ENCODE data around the gene OR10Z1.

Gene OR10Z1

GRCh38 chr1:158646465-158646864 is 41.4 kb downstream of the OR10Z1 start:
- Histone ChIP-seq H3K27me3 (no peaks in the 10 kb centered on the region), H3K9me3 (no peaks in the 10 kb centered on the region), H3K36me3 (no peaks in the 10 kb centered on the region), H3K4me3 (no peak overlapping the region), H3K4me1 (no peaks in the 10 kb centered on the region), H3K27ac (no peak overlapping the region)
- intact Hi-C loops (cut with DNase I; ENCODE audit: low total_unique reads): no loop called here
- no peak for TF ChIP-seq CTCF (IDR thresholded peaks at IDR 0.05)
- DNase-seq: no peak

- TF ChIP-seq CTCF (IDR thresholded peaks at IDR 0.05): no peak
- H3K4me1 ChIP-seq: no peaks in the 10 kb centered on the region
- DNase-seq: no peak
- no peaks in the 10 kb centered on the region for H3K36me3 ChIP-seq
- H3K27me3 ChIP-seq: no peaks in the 10 kb centered on the region
- H3K9me3 ChIP-seq: no peaks in the 10 kb centered on the region
- H3K4me3 ChIP-seq: no peak overlapping the region
- no peak overlapping the region for H3K27ac ChIP-seq
- intact Hi-C loops (cut with DNase I; ENCODE audit: low total_unique reads): no loop called here
Measured at GRCh38 chr1:158649052-158649451, 44.0 kb downstream of the OR10Z1 start.

- no peaks in the 10 kb centered on the region for H3K4me1 ChIP-seq
- DNase-seq: no peak
- H3K9me3 ChIP-seq: no peaks in the 10 kb centered on the region
- no peaks in the 10 kb centered on the region for H3K36me3 ChIP-seq
- H3K27ac ChIP-seq: no peak overlapping the region
- no peak overlapping the region for H3K4me3 ChIP-seq
- no peaks in the 10 kb centered on the region for H3K27me3 ChIP-seq
- TF ChIP-seq CTCF (IDR thresholded peaks at IDR 0.05): no peak
- intact Hi-C loops (cut with DNase I; ENCODE audit: low total_unique reads): no loop called here
Measured at GRCh38 chr1:158652721-158653334, 47.8 kb downstream of the OR10Z1 start.

GRCh38 chr1:158654086-158654485 is 49.0 kb downstream of the OR10Z1 start:
- Histone ChIP-seq H3K36me3 (no peaks in the 10 kb centered on the region), H3K27me3 (no peaks in the 10 kb centered on the region), H3K4me1 (no peaks in the 10 kb centered on the region), H3K27ac (no peak overlapping the region), H3K4me3 (no peak overlapping the region), H3K9me3 (no peaks in the 10 kb centered on the region)
- intact Hi-C loops (cut with DNase I; ENCODE audit: low total_unique reads): no loop called here
- no peak for DNase-seq
- TF ChIP-seq CTCF (IDR thresholded peaks at IDR 0.05): no peak

- TF ChIP-seq CTCF (IDR thresholded peaks at IDR 0.05): no peak
- peak in 1 of 2 donors; percentile 23 for DNase-seq
- intact Hi-C loops (cut with DNase I; ENCODE audit: low total_unique reads): no loop called here
- Histone ChIP-seq H3K36me3 (no peaks in the 10 kb centered on the region), H3K4me3 (no peak overlapping the region), H3K9me3 (no peaks in the 10 kb centered on the region), H3K4me1 (no peaks in the 10 kb centered on the region), H3K27me3 (no peaks in the 10 kb centered on the region), H3K27ac (no peak overlapping the region)
Measured at GRCh38 chr1:158654571-158654970, 49.5 kb downstream of the OR10Z1 start.
